Measurements from ENCODE around the gene KDM3B. TPM values are rescaled to one million over a fixed set of nuclear protein-coding genes. Genes with fewer than 3 reads are reported as not detected.

KDM3B gene
- total RNA-seq, 1 experiment from 2014 or later, result 24.0 TPM

GRCh38 chr5:138448481-138449398 lies 96.3 kb downstream of the KDM3B start:
- DNase-seq (ENCODE audit: low read depth), result peak; percentile 27

GRCh38 chr5:138449501-138450239 lies 97.2 kb downstream of the KDM3B start:
- peak; percentile 72 for DNase-seq (ENCODE audit: low read depth)

- no peak for DNase-seq (ENCODE audit: low read depth)
These were observed 98.5 kb downstream of the KDM3B start for GRCh38 chr5:138450971-138451370.

DNA sequence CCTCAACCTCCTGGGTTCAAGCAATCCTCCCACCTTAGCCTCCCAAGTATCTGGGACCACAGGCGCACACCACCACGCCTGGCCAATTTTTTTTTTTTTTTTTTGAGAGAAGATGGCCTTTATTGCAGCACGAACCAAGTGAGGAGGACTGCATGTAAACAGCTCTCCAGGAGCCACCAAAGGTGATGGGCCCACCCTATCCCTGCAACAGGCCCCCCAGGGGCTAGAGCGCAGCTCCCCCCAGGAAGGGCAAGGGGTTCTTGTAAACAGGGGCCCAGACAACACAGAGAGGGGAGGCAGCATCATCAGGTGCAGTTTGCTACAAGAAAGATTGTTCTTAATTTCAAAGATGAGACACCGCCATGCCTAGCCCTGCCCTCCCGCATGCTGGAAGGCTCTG lies 100.2 kb downstream of the KDM3B start:
- no peak for DNase-seq (ENCODE audit: low read depth)

- DNase-seq (ENCODE audit: low read depth), result no peak
These were observed 101.1 kb downstream of the KDM3B start for GRCh38 chr5:138453590-138453989.

DNA sequence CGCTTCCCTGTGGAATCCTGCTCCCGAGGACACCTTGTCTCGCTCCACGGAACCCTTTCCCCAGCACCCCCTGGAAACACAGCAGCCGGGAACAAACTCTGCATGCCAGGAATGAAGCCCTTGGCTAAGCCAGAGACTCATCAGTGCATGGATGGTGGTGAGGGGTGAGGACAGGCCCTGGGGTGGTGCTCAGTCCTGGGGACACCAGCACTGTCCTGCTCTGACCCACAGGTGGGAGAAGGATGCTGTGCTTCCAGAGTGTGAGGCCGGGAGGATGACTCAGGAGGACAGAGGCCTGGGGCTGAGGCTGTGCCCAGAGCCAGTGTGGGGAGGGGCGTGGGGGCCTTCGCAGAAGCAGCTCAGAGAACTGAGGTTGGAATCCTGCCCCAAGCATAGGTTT lies 101.6 kb downstream of the KDM3B start:
- DNase-seq (ENCODE audit: low read depth), result no peak

- DNase-seq (ENCODE audit: low read depth), result no peak
These were observed 102.9 kb downstream of the KDM3B start for GRCh38 chr5:138455232-138455930.

GRCh38 chr5:138457531-138458275 lies 105.2 kb downstream of the KDM3B start:
- DNase-seq (ENCODE audit: low read depth), result no peak

GRCh38 chr5:138458384-138458783 lies 105.9 kb downstream of the KDM3B start:
- no peak for DNase-seq (ENCODE audit: low read depth)

DNA sequence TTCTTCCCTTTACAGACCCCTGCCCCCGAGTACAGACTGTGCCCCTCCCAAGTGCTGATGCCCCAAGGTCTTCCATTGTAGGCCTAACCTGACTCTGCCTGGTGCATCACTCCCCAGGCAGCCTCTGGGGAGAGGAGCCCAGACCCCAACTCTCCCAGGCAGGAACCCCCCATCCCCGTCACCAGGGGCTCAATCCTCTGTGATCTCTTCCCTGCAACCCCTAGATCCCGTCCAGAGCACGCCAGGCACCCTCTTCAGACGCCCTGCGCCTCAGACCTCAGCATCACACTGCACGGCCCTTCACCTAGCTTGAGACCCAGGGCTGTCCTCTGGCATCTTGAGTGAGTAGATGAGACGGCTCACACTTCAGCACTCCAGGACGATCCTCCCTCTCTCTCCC lies 106.4 kb downstream of the KDM3B start:
- DNase-seq (ENCODE audit: low read depth), result no peak

GRCh38 chr5:138459311-138459933 lies 106.9 kb downstream of the KDM3B start:
- no peak for DNase-seq (ENCODE audit: low read depth)

DNA sequence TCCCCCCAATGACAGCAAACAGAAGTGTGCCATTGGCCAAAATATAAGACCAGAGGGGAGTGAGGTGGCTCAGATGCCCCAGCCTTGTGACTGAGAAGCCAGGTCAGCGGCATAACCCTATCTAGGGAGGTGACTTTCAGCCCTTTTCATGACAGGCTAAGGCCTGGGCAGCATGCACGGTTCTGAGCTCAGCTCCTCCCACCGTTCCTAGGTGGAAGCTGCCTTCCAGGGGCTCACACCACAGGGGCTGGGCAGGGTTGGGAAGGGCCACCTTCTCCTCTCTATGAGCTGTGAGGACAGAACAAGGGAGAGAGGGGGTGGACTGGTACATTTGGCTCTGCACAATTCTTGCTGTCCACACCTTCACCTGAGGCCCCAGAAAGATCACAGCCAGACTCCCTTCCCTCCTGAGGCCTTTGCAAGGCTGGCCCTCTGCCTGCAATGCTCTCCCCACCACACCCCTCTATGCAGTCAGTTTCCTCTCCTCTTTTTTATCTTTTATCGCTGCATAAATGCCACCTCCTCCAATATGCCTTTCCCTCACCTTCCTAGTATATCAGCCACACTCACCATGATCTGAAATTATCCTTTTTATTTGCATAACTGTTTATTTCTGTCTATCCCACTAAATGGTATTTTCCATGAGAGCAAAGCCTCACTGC lies 107.7 kb downstream of the KDM3B start:
- no peak for DNase-seq (ENCODE audit: low read depth)

- DNase-seq (ENCODE audit: low read depth), result peak; percentile 85
These were observed 109.0 kb downstream of the KDM3B start for GRCh38 chr5:138461343-138462125.

- peak; percentile 19 for DNase-seq (ENCODE audit: low read depth)
These were observed 111.0 kb downstream of the KDM3B start for GRCh38 chr5:138463419-138464007.

GRCh38 chr5:138464008-138464387 lies 111.5 kb downstream of the KDM3B start:
- DNase-seq (ENCODE audit: low read depth), result peak; percentile 91

DNA sequence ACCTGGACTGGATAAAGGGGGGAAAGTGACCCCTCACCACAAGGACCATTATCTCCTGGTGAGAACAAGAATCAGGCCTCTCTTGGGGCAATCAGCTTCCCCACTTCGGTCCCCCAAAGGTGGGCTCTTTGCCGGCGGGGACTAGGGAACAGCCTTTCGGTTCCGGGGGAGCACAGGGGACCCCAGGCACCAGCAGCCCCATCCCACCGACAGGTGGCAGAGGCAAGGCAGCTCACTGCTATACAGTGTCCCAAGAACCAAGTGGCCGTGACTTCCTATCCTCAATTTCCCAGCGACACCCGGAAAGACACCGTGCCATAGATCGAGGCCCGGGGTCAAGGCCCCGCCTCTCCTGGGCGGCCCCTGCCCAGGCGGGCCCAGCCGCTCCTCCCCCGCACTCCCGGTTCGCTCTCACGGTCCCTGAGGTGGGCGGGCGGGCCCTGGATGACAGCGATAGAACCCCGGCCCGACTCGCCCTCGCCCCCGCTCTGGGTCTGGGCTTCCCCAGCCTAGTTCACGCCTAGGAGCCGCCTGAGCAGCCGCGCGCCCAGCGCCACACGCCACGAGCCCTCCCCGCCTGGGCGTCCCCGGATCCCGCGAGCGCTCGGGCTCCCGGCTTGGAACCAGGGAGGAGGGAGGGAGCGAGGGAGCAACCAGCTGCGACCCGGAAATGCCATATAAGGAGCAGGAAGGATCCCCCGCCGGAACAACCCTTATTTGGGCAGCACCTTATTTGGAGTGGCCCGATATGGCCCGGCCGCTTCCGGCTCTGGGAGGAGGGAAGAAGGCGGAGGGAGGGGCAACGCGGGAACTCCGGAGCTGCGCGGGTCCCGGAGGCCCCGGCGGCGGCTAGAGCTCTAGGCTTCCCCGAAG lies 112.1 kb downstream of the KDM3B start:
- peak; percentile 97 for DNase-seq (ENCODE audit: low read depth)

DNA sequence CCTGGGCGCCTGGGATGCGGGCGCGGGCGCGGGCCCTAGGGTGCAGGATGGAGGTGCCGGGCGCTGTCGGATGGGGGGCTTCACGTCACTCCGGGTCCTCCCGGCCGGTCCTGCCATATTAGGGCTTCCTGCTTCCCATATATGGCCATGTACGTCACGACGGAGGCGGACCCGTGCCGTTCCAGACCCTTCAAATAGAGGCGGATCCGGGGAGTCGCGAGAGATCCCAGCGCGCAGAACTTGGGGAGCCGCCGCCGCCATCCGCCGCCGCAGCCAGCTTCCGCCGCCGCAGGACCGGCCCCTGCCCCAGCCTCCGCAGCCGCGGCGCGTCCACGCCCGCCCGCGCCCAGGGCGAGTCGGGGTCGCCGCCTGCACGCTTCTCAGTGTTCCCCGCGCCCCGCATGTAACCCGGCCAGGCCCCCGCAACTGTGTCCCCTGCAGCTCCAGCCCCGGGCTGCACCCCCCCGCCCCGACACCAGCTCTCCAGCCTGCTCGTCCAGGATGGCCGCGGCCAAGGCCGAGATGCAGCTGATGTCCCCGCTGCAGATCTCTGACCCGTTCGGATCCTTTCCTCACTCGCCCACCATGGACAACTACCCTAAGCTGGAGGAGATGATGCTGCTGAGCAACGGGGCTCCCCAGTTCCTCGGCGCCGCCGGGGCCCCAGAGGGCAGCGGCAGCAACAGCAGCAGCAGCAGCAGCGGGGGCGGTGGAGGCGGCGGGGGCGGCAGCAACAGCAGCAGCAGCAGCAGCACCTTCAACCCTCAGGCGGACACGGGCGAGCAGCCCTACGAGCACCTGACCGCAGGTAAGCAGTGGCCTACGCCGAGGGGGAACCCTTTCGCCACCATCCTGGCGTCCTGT lies 113.0 kb downstream of the KDM3B start, which contains the start of gene EGR1:
Gene EGR1 (plus strand): TSS at position 219 of the 864 bp plus-strand sequence. CDS start 283 bp downstream, at position 502.
- DNase-seq (ENCODE audit: low read depth), result peak; percentile 91
